ENCODE data around the gene SOD3. TPM values are rescaled to one million over a fixed set of nuclear protein-coding genes. Genes with fewer than 3 reads are reported as not detected.

SOD3 gene
- total RNA-seq, 1 donor from 2014 or later: not detected

DNA sequence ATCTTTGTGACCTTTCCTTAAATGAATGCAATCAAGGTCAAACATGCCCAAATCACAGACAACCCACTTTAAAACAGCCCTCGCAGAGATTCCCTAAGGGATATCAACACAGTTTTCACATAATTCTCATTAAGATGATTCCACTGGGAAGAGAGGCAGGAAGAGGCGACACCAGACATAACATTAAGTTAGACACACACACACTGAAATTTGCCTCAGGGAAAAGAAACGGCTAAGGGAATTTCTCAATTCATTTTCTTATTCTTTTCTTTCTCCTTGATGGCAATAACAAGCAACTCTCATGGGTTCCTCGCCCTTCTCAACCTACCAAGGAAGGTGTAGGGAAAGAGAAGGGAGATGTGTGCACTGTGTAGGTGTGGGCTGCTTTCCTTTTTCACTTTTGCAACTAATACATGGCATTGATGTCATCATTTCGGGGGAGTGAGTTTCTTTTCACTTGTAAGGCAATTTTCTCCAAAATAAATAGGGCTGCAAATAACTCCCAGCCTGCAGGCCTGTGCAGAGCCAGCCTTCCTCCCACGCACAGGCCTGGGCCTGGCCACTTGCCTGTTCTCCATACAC lies 41.4 kb downstream of the SOD3 start:
- Mint-ChIP-seq H3K9me3 (ENCODE audit: unreplicated experiment) (no peaks in the 10 kb centered on the region), H3K27ac (ENCODE audit: unreplicated experiment) (no peak overlapping the region), H3K36me3 (ENCODE audit: unreplicated experiment) (no peaks in the 10 kb centered on the region), H3K4me1 (ENCODE audit: low read depth, unreplicated experiment) (peaks cover 26% of the 10 kb centered on the region), H3K27me3 (ENCODE audit: unreplicated experiment) (peaks cover 4% of the 10 kb centered on the region), H3K4me3 (ENCODE audit: unreplicated experiment) (no peak overlapping the region)
- no peak for DNase-seq
- TF ChIP-seq, protein P1, sequence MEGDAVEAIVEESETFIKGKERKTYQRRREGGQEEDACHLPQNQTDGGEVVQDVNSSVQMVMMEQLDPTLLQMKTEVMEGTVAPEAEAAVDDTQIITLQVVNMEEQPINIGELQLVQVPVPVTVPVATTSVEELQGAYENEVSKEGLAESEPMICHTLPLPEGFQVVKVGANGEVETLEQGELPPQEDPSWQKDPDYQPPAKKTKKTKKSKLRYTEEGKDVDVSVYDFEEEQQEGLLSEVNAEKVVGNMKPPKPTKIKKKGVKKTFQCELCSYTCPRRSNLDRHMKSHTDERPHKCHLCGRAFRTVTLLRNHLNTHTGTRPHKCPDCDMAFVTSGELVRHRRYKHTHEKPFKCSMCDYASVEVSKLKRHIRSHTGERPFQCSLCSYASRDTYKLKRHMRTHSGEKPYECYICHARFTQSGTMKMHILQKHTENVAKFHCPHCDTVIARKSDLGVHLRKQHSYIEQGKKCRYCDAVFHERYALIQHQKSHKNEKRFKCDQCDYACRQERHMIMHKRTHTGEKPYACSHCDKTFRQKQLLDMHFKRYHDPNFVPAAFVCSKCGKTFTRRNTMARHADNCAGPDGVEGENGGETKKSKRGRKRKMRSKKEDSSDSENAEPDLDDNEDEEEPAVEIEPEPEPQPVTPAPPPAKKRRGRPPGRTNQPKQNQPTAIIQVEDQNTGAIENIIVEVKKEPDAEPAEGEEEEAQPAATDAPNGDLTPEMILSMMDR (IDR thresholded peaks at IDR 0.05; ENCODE audit: partially characterized antibody, unreplicated experiment): no peak

GRCh38 chr4:24837336-24837735 lies 42.0 kb downstream of the SOD3 start:
- TF ChIP-seq, protein P1 (IDR thresholded peaks at IDR 0.05; ENCODE audit: partially characterized antibody, unreplicated experiment): no peak
- no peaks in the 10 kb centered on the region for H3K9me3 Mint-ChIP-seq (ENCODE audit: unreplicated experiment)
- DNase-seq: no peak
- peaks cover 28% of the 10 kb centered on the region for H3K4me1 Mint-ChIP-seq (ENCODE audit: low read depth, unreplicated experiment)
- H3K27me3 Mint-ChIP-seq (ENCODE audit: unreplicated experiment): peaks cover 4% of the 10 kb centered on the region
- H3K36me3 Mint-ChIP-seq (ENCODE audit: unreplicated experiment): no peaks in the 10 kb centered on the region
- no peak overlapping the region for H3K4me3 Mint-ChIP-seq (ENCODE audit: unreplicated experiment)
- no peak overlapping the region for H3K27ac Mint-ChIP-seq (ENCODE audit: unreplicated experiment)

DNA sequence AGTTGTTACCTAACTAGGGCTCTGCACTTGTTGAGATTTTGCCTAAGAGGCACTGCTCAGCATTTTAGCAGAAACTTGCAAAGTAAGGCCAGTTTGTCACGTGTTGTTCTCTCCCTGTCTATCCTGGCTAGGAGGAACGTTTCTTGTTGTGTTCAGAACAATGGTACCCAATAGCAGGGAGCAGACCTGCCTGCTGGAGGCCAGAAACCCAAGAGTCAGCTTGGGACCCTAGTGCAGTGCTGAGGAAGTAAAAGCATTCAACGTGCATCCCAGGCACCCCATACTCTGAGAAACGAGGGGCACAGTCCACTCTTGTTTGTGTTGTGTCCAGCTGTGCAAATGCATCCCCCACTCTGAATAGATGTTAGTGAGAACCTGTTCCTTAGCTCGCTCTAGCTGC lies 42.4 kb downstream of the SOD3 start:
- Mint-ChIP-seq H3K9me3 (ENCODE audit: unreplicated experiment) (no peaks in the 10 kb centered on the region), H3K4me3 (ENCODE audit: unreplicated experiment) (no peak overlapping the region), H3K27ac (ENCODE audit: unreplicated experiment) (no peak overlapping the region), H3K4me1 (ENCODE audit: low read depth, unreplicated experiment) (peaks cover 28% of the 10 kb centered on the region), H3K27me3 (ENCODE audit: unreplicated experiment) (peaks cover 4% of the 10 kb centered on the region), H3K36me3 (ENCODE audit: unreplicated experiment) (no peaks in the 10 kb centered on the region)
- TF ChIP-seq, protein P1 (IDR thresholded peaks at IDR 0.05; ENCODE audit: partially characterized antibody, unreplicated experiment): no peak
- no peak for DNase-seq

- Mint-ChIP-seq H3K27ac (ENCODE audit: unreplicated experiment) (no peak overlapping the region), H3K4me1 (ENCODE audit: low read depth, unreplicated experiment) (peaks cover 29% of the 10 kb centered on the region), H3K36me3 (ENCODE audit: unreplicated experiment) (no peaks in the 10 kb centered on the region), H3K27me3 (ENCODE audit: unreplicated experiment) (peaks cover 5% of the 10 kb centered on the region), H3K9me3 (ENCODE audit: unreplicated experiment) (no peaks in the 10 kb centered on the region), H3K4me3 (ENCODE audit: unreplicated experiment) (no peak overlapping the region)
- DNase-seq: no peak
- TF ChIP-seq, protein P1 (IDR thresholded peaks at IDR 0.05; ENCODE audit: partially characterized antibody, unreplicated experiment): no peak
Observed at GRCh38 chr4:24840362-24840761, 45.0 kb downstream of the SOD3 start.

- TF ChIP-seq, protein P1 (IDR thresholded peaks at IDR 0.05; ENCODE audit: partially characterized antibody, unreplicated experiment): no peak
Observed at GRCh38 chr4:24840826-24841543, 45.6 kb downstream of the SOD3 start.

More at GRCh38 chr4:24840826-24841543, 45.6 kb downstream of the SOD3 start:
- Mint-ChIP-seq H3K4me3 (ENCODE audit: unreplicated experiment) (no peak overlapping the region), H3K4me1 (ENCODE audit: low read depth, unreplicated experiment) (peaks cover 33% of the 10 kb centered on the region), H3K36me3 (ENCODE audit: unreplicated experiment) (no peaks in the 10 kb centered on the region), H3K27me3 (ENCODE audit: unreplicated experiment) (peaks cover 5% of the 10 kb centered on the region), H3K9me3 (ENCODE audit: unreplicated experiment) (no peaks in the 10 kb centered on the region), H3K27ac (ENCODE audit: unreplicated experiment) (no peak overlapping the region)
- no peak for DNase-seq
